HG03520 (cell line): ENCODE results near the gene B4GALT2.

Experiments used
- ATAC-seq: cut with Tn5 transposase; IDR thresholded peaks from one replicate; pipeline ENCODE4 v1.9.1; 2021; ENCODE audit warnings: mild to moderate bottlenecking, moderate library complexity; ENCODE audit not compliant: unreplicated experiment

B4GALT2 gene

DNA sequence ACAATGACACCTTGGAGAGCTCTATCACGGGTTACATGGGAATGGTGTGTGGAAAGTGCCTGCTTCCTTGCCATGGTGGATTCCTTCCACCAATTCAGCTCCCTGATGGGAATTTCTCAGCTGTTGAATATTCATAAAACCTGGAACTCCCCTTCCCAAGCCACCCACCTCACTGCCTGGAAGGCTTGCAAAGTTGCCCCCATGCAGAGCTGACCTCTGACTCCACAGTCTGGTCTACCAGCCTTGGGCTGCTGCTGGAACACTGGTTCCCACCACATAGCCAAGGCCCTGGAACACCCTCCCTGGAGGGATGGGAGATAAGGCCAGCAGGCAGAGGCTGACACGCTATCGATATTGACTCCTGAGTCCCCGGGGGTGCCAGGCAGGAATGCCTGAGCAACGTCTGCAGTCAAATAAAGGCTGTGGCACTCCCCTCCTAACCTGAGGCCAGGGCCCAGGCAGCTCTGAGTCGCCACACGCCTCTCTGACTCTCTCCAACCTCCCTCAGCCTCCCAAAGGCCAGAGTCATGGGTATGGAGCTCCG lies 21.2 kb downstream of the B4GALT2 start:
- no peak for ATAC-seq

DNA sequence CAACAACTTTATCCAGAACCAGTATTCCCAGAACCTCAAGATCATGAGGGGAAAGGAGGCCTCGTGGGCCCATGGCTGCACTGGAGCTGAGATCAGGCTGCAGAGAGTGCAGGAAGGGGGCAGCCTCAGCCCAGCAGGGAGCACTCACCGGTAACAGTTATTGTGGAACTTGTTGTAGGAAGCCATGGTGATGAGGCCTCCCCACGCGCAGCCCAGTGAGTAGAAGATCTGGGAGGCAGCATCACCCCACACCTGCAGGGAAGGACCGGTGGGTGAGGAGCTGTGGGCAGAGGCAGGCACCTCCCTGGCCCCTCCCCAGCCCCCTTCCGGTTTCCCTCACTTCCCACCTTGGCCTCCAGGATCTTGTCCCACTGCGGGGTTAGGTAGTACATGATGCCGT lies 23.2 kb downstream of the B4GALT2 start:
- no peak for ATAC-seq

DNA sequence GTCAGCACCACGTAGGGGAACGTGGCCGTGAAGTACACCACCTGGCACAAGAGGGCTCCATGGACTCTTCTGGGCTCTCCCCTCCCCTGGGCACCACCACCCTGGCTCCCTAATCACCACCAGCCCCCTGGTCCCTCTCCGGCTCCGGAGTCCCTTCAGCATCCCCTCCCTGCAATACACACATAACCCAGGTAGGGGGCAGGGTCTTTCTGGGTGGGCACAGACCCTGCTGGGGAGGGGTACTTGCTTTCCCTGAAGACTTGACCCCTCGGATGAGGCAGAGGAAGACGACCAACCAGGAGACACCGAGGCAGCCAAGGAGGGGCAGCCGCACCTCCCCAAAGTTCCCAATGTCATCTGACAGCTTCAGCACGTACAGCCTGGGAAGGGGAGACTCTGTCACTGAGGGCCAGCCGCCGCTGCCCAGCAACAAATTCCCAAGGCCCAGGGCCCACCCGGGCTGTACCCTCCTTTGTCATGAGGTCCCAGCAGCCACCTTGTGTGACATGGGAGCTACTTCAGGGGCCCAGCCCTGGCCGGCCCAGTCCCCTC lies 23.7 kb downstream of the B4GALT2 start:
- ATAC-seq = no peak

DNA sequence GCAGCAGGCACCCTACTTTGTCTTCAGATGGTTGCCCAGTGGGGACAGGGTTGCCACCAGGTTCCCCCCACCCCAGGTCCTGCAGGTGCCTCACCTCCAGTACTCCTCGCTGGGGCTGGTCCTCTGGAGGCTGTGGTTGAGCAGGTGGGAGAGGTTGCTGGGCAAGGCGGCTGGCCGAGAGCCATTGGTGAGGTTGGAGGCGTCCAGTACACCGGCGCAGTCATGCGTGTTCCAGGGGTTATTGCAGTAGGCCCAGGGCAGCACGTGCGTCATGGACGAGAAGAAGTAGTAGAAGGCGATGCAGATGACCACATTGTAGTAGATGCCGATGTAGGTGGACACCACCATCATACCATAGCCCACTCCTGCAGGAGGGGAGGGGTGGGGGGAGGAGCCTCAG lies 29.2 kb downstream of the B4GALT2 start:
- no peak for ATAC-seq

DNA sequence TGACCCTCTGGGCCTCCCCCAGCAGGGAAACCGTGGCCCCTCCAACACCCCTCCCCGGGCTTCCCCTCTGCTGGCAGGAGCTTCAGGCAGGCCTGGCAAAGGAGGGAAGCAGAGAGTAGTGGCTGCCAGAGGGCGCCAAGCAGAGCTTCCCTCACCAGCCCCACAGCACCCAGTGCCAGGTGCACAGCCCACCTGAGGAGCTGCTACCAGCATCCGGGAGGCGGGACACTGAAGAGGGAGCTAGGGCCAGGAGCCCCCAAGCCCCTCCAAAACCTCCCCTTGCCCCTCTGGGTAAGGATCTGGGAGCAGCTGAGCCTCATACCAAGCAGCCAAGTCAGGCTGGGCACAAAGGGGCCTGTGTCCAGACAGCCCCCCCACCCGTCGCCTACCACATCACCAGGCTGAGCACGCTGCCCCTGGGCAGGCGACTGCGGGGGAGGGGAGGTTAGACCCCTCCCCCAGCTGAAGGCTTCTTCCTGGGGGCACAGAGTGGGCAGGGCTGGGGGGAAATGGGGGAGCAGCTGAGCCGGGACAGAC lies 32.0 kb downstream of the B4GALT2 start:
- ATAC-seq = no peak

DNA sequence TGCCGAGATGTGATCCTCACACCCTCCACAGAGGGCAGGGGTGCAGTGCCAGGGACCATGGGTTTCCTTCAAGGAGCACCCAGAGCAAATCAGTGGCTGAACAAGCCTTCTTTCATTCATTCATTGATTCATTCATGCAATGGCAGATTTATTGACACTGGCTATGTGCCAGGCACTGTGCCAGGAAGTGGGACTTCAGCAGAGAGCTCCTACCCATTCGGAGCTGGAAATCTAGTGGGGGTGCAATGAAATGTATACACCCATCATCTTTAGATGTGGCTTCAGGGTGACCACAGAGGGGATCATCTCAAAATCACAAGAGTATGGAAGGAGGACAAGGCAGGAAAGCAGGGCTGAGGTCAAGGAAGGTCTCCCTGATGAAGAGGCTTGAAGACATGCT lies 33.4 kb downstream of the B4GALT2 start:
- ATAC-seq = no peak

DNA sequence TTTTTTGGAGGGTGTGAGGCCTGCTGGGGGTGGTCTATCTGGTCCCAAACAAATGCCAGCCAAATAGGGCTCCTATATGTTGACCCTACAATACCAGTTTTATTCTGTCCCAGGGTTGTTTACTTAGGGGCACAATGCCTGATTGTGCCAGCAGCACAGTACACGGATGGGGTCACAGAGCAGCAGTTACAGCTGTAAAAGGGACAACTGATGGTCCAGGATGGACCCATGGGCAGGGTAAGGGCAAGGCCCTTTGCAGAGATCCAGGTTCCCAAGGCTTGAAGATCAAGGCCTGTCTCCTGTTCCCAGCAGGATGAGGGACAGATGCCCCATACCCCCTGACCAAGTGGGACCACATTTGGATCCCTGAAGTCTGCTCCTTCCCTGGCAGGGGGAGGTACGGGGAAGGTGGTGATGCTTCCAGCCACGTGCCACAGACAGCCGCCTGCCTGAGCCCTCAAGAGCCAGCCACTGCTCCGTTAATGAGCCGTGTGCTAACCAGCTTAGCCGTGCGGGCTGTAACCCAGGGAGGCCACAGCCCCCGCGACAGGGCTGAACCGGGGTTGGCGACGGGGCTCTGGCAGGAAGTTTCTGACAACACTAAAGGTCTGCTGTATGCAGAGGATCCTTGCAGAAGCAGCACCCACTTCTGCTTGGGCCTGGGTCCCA lies 34.1 kb downstream of the B4GALT2 start:
- ATAC-seq = no peak

DNA sequence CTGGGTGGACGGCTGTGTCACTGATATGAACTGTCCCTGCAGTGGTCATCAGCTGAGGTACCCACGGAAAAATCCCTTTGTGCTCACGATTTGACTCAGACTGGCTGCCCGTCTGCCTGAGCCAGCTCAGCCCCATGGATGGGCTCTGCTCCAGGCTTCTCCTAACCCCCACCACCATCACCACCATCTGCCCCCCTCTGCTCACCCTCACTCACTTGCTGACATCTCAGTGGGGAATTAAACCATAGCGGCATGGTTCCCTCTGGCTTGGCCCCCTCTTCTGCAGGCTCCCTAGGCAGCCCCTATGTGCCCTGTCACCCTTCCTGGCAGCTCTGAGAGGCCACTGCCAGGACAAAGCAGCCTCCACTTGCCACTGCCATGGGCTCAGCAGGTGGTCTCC lies 34.9 kb downstream of the B4GALT2 start:
- no peak for ATAC-seq

DNA sequence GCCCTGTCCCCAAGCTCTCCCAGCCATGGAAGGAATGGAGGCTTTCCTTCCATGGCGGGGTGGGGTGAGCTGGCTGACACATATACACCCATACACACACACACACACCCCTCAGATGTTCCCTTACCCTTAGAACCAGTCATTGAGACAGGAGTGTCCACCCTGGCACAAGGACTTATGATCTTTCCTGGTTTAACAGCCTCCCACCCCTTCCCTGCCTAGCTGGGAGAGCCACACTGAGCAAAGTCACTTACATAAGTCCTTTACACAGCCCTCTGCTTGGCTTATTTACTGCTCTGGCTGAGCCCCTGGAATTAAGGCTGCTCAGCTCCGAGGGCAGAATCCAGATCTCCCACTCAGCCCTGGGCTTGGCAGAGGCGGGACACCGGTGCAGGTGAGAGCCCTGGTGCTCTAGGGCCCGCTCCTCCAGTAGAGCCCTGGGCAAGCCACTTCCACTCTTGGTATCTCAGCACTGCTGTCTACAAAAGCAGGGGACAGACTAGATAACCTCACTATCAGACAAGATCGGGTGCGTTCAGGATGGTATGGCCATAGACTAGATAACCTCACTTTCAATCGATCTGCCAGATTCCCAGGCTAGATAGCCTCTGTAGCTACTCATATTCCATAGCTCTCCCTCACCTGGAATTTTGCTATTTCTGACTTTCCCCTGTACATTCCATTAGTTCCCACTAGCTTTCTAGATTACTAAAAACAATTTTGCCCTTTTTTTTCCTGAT lies 35.5 kb downstream of the B4GALT2 start:
- ATAC-seq = no peak

DNA sequence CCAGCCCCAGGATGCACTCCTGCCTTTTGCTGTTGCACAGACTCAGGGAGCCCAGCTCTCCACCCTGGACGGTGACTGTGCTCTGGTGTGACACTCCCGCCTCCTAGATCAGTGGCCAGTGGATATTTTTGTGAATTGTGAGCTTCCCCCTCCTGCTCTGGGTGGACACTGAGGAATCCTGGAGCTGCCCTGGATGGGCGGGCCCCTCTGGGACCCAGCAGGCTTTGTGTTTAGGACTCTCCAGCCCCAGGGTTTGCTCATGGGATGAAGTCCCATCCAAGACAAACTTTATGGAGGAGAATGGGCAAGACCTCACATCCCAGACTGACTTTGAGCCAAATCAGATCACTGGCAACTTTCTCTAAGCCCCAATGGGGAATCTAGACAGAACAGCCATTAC lies 36.2 kb downstream of the B4GALT2 start:
- ATAC-seq = no peak

DNA sequence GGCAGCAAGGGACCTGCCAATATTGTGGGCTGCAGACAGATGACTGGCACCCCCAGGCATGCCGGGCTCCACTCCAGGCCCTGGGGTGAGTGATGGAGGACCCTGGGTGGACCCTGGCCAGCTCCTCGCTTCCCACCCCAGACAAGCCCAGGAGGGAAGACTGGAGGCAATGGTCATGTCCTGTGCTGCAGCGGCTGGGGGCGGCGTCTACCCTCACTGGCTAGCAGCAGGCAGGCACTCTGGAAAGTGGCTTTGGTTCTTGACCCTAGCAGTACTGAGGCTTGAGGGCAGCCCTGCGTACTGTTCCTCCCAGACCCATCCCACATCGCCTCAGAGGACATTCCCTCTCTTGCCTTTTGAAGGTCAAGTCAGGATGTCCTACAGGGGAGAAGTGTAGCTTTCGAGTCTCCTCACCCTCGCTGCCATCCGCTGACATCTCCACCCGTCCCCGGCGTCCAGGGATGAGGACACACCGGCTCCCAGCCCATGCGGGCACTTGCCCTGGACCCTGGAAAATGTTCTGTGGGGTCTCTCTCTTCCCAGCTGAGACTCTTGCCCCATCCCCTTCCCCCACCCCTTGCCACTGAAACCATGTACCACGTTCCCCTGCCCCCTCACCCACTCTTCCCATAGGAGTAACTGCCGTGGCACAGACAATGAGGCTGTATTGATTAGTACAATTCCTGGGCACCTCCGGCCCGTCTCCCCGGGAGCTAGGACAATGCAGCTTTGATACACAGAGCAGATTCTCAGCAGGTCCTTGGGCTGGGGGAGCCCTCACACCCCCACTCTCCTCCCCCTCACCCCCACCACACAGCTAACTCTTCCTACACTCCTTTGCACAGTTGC lies 37.3 kb downstream of the B4GALT2 start:
- no peak for ATAC-seq

DNA sequence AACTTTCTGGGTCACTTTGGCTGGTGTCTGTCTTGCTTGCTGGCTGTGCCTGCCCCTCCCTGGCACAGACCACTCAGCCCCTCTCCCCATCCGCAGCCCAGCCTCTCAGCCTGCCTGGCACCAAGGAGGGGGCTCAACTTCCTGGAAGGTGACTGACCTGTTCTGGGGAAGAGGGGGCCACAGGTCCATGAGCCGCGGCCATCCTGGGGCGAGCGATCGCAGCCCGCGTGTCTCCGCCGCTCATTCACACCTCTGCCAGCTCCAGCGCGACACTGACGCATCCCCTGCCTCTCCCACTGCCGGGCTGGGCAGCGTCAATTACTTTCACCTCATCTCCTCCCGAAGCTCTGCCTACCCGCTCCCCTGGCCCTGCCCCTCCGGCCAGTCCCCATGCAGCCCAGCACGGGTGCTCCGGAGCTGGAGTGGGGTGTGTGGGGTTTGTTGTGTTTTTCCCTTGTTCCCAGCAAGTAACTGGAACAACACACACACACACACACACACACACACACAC lies 37.9 kb downstream of the B4GALT2 start:
- ATAC-seq = no peak

DNA sequence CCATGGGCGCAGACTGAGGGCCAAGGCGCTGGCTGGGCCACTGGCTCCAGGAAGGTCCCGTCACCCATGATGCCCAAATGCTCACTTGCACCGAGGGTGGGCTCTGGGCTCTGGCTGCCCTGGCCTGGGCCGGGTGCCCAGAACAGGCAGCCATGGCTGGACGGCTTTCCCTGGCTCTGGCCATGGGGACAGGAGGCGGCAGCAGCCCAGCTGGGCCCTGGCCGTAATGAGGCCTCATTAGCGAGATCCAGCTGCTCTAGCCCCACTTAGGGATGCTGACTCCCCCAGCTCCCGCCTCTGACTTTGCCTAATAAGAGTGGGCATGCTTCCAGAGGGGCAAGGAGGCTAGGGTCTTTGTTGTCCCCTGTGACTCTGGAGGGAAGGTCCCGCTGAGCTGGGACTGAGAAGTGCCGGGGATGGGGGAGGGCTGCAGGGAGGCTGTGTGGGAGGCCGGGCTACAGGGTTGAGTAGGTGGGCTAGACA lies 40.5 kb downstream of the B4GALT2 start:
- no peak for ATAC-seq

DNA sequence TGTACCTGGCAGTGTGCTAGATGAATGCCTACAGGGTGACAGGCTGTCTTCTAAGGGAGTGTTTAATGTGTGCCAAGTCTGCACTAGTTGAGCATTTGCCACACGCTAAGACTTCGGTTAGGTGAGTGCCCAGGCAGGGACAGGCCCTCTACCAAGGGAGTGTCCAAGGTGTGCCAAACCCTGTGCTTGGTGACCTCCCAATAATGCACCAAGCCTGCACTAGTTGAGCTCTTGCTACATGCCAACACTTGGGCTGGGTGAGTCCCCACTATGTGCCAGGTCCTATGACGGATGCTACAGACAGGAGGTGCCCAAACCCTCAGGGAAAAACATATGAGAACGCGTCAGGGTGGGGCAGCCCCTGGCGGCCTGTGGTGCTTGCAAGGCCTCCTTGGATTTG lies 41.5 kb downstream of the B4GALT2 start:
- ATAC-seq = no peak

DNA sequence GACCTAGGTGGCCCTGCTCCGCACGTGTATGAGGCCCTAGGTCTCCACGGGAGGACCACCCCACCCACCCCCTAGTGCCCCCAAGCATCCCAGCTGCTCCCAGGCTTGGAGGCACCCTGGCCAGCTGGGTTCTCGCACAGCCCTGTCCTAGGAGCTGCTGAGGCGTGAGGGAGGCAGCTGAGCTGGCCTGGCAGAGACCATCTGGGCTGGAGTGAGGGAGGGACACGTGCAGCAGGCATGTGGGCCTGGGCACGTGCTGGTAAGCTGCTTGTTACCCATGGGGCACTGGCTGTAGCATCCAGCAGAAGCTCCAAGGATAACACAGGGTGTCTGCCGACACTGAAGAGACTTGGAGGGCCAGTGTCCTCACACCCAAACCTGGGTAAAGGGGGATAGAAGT lies 42.1 kb downstream of the B4GALT2 start:
- ATAC-seq = no peak

DNA sequence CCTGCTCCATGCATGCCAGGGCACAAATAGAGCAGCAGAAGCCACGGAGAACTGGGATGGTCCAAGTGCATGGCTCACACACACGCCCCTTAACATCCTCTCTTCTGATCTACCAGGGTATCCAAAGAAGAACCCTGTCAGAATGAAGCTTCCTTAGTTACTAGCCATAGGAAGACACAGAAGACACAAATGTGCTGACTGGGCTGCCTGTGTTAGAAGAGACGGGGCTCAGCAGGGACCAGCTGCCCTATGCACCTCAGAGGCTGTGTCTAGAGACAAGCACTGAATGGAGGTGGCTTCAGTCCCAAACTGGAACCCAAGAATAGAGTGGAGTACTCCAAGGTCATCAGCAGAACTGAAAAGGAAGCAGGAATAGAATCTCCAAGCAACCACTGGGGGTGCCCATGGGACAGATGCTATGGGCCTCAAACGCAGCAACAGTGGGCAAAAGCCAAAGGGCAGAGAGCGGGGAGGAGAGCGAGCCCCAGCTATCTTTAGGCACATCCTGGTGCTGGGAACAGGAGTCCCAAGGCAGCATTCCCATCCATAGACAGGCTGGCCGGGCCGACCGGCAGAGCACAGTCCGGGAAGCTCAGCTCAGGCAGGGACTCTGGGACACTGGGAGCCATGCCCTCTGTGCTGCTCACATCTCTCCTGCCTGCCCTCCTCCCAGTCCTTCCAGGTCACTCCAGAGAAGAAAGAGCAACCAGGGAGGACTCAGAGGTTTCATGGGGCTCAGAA lies 42.7 kb downstream of the B4GALT2 start:
- ATAC-seq = no peak

DNA sequence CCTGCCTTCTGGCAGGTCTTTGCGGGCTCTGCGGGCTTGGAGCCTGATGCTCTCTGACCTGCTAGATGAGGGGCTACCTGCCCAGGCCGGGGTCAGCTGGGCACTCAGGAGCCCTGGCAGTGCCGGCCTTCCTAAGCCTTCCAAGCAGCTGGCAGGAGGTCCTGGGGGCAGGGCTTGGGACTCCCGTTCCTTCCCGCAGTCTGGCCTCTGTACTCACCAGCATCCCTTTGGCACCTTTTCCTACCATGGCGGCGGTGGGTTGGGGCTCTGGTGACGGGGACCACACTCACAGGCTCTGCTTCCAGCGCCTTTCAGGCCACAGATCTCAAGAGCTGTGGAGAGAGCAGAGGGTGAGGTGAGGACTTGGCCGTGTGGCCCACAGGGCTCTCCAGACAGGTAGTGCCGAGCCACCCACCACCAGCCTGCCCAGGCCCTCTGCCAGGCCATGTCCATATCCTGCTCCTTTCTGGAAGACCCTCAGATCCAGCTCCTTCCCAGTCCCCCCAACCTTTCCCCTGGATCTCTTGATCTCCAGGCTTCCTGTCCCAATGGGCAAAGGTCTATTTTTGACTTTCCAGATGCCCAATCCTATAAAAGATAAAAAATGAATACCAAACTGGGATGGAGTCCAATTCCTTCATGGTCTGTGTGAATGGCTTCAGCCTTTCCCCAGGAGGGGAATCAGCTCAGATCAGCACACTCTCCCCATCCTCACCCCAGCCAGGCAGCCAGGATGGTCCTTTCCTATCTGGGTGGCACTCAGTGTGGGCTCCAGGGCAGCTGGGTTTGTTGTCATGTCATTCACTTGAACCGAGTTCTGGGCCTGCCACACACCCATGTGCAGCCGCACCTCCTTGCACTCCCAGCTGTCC lies 45.3 kb downstream of the B4GALT2 start:
- no peak for ATAC-seq

DNA sequence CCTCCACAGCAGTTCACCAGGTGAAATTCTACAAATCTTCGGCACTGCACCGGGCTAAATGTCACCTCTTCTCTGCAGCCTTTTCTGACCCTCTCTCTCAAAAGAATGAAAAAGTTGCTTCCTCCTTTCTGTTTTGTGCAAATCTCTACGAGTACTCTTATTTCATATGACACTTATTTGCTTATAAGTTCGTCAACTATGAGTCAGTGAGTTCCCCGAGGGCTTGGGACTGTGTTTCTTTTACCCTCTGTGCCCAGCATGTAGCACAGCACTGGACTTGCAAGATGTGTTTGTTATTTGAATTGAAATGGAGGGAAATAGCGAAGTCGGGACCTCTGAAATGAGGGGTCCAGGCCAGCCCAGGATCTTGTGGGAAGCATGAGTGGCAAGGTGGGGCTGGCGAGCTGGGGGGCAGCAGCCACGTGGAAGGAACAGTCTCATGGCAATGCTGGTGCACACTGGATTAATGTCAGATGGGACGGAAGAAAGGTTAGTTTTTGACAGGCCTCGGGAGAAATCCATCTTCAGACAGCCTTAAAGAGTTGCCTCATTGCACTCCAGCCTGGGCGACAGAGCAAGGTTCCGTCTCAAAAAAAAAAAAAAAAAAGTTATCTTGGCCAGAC lies 46.0 kb downstream of the B4GALT2 start:
- ATAC-seq = no peak

DNA sequence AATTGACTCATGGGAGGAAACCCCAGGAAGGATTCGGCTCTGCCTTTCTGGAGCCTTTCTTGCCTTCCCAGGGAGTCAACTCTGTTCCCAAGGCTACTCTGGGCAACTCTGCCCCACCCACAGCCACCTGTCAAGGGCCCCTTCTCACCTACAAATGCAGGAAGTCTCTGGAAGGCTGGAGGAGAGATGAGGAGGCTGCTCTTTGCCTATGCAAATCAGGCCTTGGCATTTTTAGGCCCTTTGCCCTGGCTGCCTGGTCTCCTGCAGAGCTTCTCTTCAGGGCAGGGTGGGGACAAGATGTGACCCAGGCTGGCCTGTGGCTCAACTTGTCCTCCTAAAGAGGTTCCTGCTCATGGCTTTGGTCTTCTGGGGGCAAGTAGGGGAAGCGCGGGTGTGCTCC lies 46.8 kb downstream of the B4GALT2 start:
- ATAC-seq = no peak
